GM23248 (cell line): ENCODE results near the gene BEST3. TPM values are rescaled to one million over a fixed set of nuclear protein-coding genes. Genes with fewer than 3 reads are reported as not detected.
"Not testable (repeated sequence)": the region's sequence is repeated elsewhere in the genome, so short reads cannot be mapped to it uniquely, and the experiment has no call there.

Experiments used
- DNase-seq: peaks from one replicate; pipeline ENCODE4 v3.0.0-alpha.2; 2015
- H2AFZ ChIP-seq: fragments of 200-600 bp; sonication (generic); 2 replicates; pipeline ENCODE4 v1.6.1; 2016; ENCODE audit warnings: antibody characterized with exemption
- H3F3A ChIP-seq: fragments of 200-600 bp; sonication (generic); 2 replicates; pipeline ENCODE4 v1.6.1; 2016; ENCODE audit warnings: mild to moderate bottlenecking, antibody characterized with exemption, mixed run types; ENCODE audit not compliant: insufficient read depth
- H3K27ac ChIP-seq: fragments of 200-600 bp; sonication (generic); 2 replicates; pipeline ENCODE4 v1.5.1; 2016; ENCODE audit warnings: mild to moderate bottlenecking
- H3K27me3 ChIP-seq: fragments of 200-600 bp; sonication (generic); replicated peaks from 2 replicates; pipeline ENCODE4 v1.6.1; 2016; ENCODE audit warnings: mild to moderate bottlenecking; ENCODE audit not compliant: insufficient read depth
- H3K36me3 ChIP-seq: fragments of 200-600 bp; sonication (generic); 2 replicates; pipeline ENCODE4 v1.6.1; 2016; ENCODE audit warnings: low read depth, mild to moderate bottlenecking
- H3K4me1 ChIP-seq: fragments of 200-600 bp; sonication (generic); 2 replicates; pipeline ENCODE4 v1.6.1; 2016; ENCODE audit warnings: mild to moderate bottlenecking; ENCODE audit not compliant: insufficient read depth
- H3K4me2 ChIP-seq: fragments of 200-600 bp; sonication (generic); one replicate; pipeline ENCODE4 v1.6.1; 2016; ENCODE audit warnings: mild to moderate bottlenecking; ENCODE audit not compliant: unreplicated experiment
- H3K4me3 ChIP-seq: fragments of 200-600 bp; sonication (generic); 2 replicates; pipeline ENCODE4 v1.5.1; 2016; ENCODE audit warnings: mild to moderate bottlenecking
- H3K79me2 ChIP-seq: fragments of 200-600 bp; sonication (generic); 2 replicates; pipeline ENCODE4 v1.6.1; 2016; ENCODE audit warnings: mild to moderate bottlenecking; ENCODE audit not compliant: insufficient read depth
- H3K9ac ChIP-seq: fragments of 200-600 bp; sonication (generic); 2 replicates; pipeline ENCODE4 v1.6.1; 2016; ENCODE audit warnings: mild to moderate bottlenecking
- H3K9me2 ChIP-seq: fragments of 200-600 bp; sonication (generic); 2 replicates; pipeline ENCODE4 v1.6.1; 2016; ENCODE audit warnings: mixed run types, mild to moderate bottlenecking, moderate library complexity; ENCODE audit not compliant: insufficient read depth
- H3K9me3 ChIP-seq: fragments of 200-600 bp; sonication (generic); one replicate; pipeline ENCODE4 v1.6.1; 2017; ENCODE audit warnings: low read depth
- H4K20me1 ChIP-seq: fragments of 200-600 bp; sonication (generic); 2 replicates; pipeline ENCODE4 v1.6.0; 2016; ENCODE audit not compliant: insufficient read depth
- EZH2 ChIP-seq: fragments of 200-600 bp; sonication (generic); IDR thresholded peaks from 2 replicates; pipeline ENCODE4 v1.6.1; 2018; ENCODE audit warnings: antibody characterized with exemption, mild to moderate bottlenecking; ENCODE audit not compliant: insufficient read depth, poor library complexity, severe bottlenecking
- EZH2phosphoT487 ChIP-seq: fragments of 200-600 bp; sonication (generic); IDR thresholded peaks from 2 replicates; pipeline ENCODE4 v1.6.1; 2018; ENCODE audit warnings: antibody characterized with exemption, moderate library complexity, mild to moderate bottlenecking, low read depth; ENCODE audit not compliant: insufficient read depth
- WGBS, 2 experiments: methylation state at CpG; one replicate each; pipeline ENCODE4 v1.1.6; 2015 to 2017; ENCODE audit warnings: low lambda C conversion rate in 2 of 2, low coverage in 1 of 2; ENCODE audit errors: missing lambda C conversion rate in 2 of 2; 5-methylcytosine and 5-hydroxymethylcytosine counted together
- in situ Hi-C: fragments of 300-500 bp; cut with MboI; formaldehyde crosslinking; loops from 2 replicates; pipeline ENCODE4 v1.15.0; 2020
- polyA plus RNA-seq: library from polyadenylated mRNA; unstranded; fragments of >200 nt; fragmentation: Nextera tagmentation; extraction: Ambion mirVana; gene quantifications from 2 replicates; pipeline ENCODE4 v1.2.1, GENCODE V29; 2016
- total RNA-seq: library from RNA; depleted of rRNA; stranded (reverse); fragments of >200 nt; shearing (Covaris generic); gene quantifications from 2 replicates; pipeline ENCODE4 v1.2.3, GENCODE V29; 2014

The BEST3 gene
- total and polyA plus RNA-seq, 2 experiments from 2014 or later: not detected

GRCh38 chr12:69671597-69671996, 27.5 kb downstream of the BEST3 start:
- no peak for DNase-seq
- Histone ChIP-seq H4K20me1 (no peaks in the 10 kb centered on the region), H3K4me3 (no peak overlapping the region), H3K9me3 (no peaks in the 10 kb centered on the region), H3K9me2 (no peaks in the 10 kb centered on the region), H3K79me2 (no peaks in the 10 kb centered on the region), H3K27ac (no peak overlapping the region), H3K9ac (no peak overlapping the region), H3F3A (no peaks in the 10 kb centered on the region), H3K4me2 (no peak overlapping the region), H3K27me3 (no peaks in the 10 kb centered on the region; the same call in 1 of the 2 replicates), H2AFZ (no peak overlapping the region), H3K4me1 (no peaks in the 10 kb centered on the region), H3K36me3 (no peaks in the 10 kb centered on the region)
- in situ Hi-C loops: no loop called here
- 76 to 86% methylated on average over 4 of the region's 4 CpGs for WGBS, 2 experiments
- no peak for TF ChIP-seq EZH2
- TF ChIP-seq EZH2phosphoT487: no peak

- Histone ChIP-seq H2AFZ (no peak overlapping the region), H3F3A (no peaks in the 10 kb centered on the region), H3K4me2 (no peak overlapping the region), H3K9me3 (no peaks in the 10 kb centered on the region), H3K4me3 (no peak overlapping the region), H3K4me1 (no peaks in the 10 kb centered on the region), H3K79me2 (no peaks in the 10 kb centered on the region), H3K27me3 (no peaks in the 10 kb centered on the region; the same call in 1 of the 2 replicates), H3K27ac (no peak overlapping the region), H4K20me1 (no peaks in the 10 kb centered on the region), H3K36me3 (no peaks in the 10 kb centered on the region), H3K9me2 (no peaks in the 10 kb centered on the region), H3K9ac (no peak overlapping the region)
- DNase-seq: no peak
- no peak for TF ChIP-seq EZH2phosphoT487
- no peak for TF ChIP-seq EZH2
- WGBS, 2 experiments: 0 to 7% methylated on average over 2 of the region's 2 CpGs
- in situ Hi-C loops: no loop called here
Measured at GRCh38 chr12:69666798-69667197, 32.3 kb downstream of the BEST3 start.

- peak; percentile 18 for DNase-seq
- whole genome bisulfite sequencing, 2 experiments: 71 to 77% methylated on average over 6 of the region's 6 CpGs
Measured at GRCh38 chr12:69664930-69665377, 34.1 kb downstream of the BEST3 start.

GRCh38 chr12:69663726-69664125, 35.4 kb downstream of the BEST3 start:
- no peaks in the 10 kb centered on the region for H3K36me3 ChIP-seq
- H3K27ac ChIP-seq: no peak overlapping the region
- in situ Hi-C loops: no loop called here
- no peak for DNase-seq
- no peaks in the 10 kb centered on the region for H3K9me2 ChIP-seq
- TF ChIP-seq EZH2: no peak
- no peak for TF ChIP-seq EZH2phosphoT487
- H3K9ac ChIP-seq: no peak overlapping the region
- H3K4me1 ChIP-seq: no peaks in the 10 kb centered on the region
- H3K27me3 ChIP-seq: no peaks in the 10 kb centered on the region; the same call in 1 of the 2 replicates
- H3K4me2 ChIP-seq: no peak overlapping the region
- H4K20me1 ChIP-seq: no peaks in the 10 kb centered on the region
- 88 to 91% methylated on average over 3 of the region's 3 CpGs for WGBS, 2 experiments
- H2AFZ ChIP-seq: no peak overlapping the region
- no peaks in the 10 kb centered on the region for H3K9me3 ChIP-seq
- no peak overlapping the region for H3K4me3 ChIP-seq
- no peaks in the 10 kb centered on the region for H3K79me2 ChIP-seq
- no peaks in the 10 kb centered on the region for H3F3A ChIP-seq

More at GRCh38 chr12:69664930-69665377, 34.1 kb downstream of the BEST3 start:
- H3K9ac ChIP-seq, H3K4me3 ChIP-seq, H3K36me3 ChIP-seq, H3K9me2 ChIP-seq, in situ Hi-C loops, H3K4me2 ChIP-seq, H3K27ac ChIP-seq, H3K79me2 ChIP-seq, H3K4me1 ChIP-seq, H4K20me1 ChIP-seq, H3F3A ChIP-seq, H2AFZ ChIP-seq, H3K27me3 ChIP-seq, H3K9me3 ChIP-seq: not testable (repeated sequence)

- H3K27me3 ChIP-seq: no peaks in the 10 kb centered on the region; the same call in 1 of the 2 replicates
- H4K20me1 ChIP-seq: no peaks in the 10 kb centered on the region
- no peak overlapping the region for H2AFZ ChIP-seq
- no peaks in the 10 kb centered on the region for H3K9me2 ChIP-seq
- no peak overlapping the region for H3K4me3 ChIP-seq
- no peak for DNase-seq
- TF ChIP-seq EZH2: no peak
- no peak for TF ChIP-seq EZH2phosphoT487
- H3K4me2 ChIP-seq: no peak overlapping the region
- H3K36me3 ChIP-seq: no peaks in the 10 kb centered on the region
- in situ Hi-C loops: no loop called here
- H3K79me2 ChIP-seq: no peaks in the 10 kb centered on the region
- H3K9me3 ChIP-seq: no peaks in the 10 kb centered on the region
- no peaks in the 10 kb centered on the region for H3K4me1 ChIP-seq
- H3K27ac ChIP-seq: no peak overlapping the region
- H3F3A ChIP-seq: no peaks in the 10 kb centered on the region
- no peak overlapping the region for H3K9ac ChIP-seq
Measured at GRCh38 chr12:69662764-69663163, 36.3 kb downstream of the BEST3 start.
